ENCODE measurements around the gene GMPR. TPM values are rescaled to one million over a fixed set of nuclear protein-coding genes. Genes with fewer than 3 reads are reported as not detected.

GMPR gene
- total RNA-seq, 1 experiment from 2014 or later = 1.4 TPM

DNA sequence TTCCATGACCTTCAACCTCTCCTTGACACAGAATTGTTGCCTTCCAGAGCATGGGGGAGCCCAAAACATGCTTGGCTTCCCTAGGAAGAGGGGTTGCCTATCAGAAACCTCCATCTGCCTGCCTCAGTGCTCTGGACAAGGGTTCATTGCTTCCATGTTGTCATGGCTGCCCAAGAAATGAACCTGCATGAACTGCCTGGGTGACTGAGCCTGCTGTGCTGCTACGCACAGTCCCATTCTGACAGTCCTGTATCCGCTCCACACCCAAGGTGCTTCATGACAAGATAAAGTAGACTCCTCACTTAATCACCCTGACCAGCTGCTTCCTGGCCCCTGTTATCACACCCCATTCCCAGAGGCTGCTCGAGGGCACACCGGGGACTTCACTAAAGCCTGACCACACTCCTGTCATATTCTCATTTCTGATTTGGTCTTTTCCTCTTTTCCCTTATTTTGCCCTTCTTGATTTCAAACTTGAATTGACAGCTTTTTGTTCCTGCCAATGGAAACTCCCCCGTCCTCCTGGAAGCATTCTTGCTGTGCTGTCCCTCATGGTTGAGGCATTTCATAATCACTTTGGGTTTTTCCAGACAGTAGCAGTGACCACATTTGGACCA, 31.9 kb downstream of the GMPR start:
- Mint-ChIP-seq H3K27ac (ENCODE audit: unreplicated experiment) (no peak overlapping the region), H3K36me3 (ENCODE audit: insufficient read depth, unreplicated experiment) (no peaks in the 10 kb centered on the region), H3K4me1 (ENCODE audit: low read depth, unreplicated experiment) (no peaks in the 10 kb centered on the region), H3K9me3 (ENCODE audit: low read depth, unreplicated experiment) (no peaks in the 10 kb centered on the region), H3K27me3 (ENCODE audit: unreplicated experiment) (no peaks in the 10 kb centered on the region), H3K4me3 (ENCODE audit: low read depth, unreplicated experiment) (no peak overlapping the region)
- no TSS peak for BruUV-seq (replicated peaks)
- intact Hi-C loops (cut with micrococcal nuclease; ENCODE audit: unreplicated experiment) = no loop called here
- CTCF ChIA-PET = no interaction called here
- no peak for DNase-seq
- TF ChIP-seq, protein P1, sequence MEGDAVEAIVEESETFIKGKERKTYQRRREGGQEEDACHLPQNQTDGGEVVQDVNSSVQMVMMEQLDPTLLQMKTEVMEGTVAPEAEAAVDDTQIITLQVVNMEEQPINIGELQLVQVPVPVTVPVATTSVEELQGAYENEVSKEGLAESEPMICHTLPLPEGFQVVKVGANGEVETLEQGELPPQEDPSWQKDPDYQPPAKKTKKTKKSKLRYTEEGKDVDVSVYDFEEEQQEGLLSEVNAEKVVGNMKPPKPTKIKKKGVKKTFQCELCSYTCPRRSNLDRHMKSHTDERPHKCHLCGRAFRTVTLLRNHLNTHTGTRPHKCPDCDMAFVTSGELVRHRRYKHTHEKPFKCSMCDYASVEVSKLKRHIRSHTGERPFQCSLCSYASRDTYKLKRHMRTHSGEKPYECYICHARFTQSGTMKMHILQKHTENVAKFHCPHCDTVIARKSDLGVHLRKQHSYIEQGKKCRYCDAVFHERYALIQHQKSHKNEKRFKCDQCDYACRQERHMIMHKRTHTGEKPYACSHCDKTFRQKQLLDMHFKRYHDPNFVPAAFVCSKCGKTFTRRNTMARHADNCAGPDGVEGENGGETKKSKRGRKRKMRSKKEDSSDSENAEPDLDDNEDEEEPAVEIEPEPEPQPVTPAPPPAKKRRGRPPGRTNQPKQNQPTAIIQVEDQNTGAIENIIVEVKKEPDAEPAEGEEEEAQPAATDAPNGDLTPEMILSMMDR (IDR thresholded peaks at IDR 0.05; ENCODE audit: unreplicated experiment) = no peak

DNA sequence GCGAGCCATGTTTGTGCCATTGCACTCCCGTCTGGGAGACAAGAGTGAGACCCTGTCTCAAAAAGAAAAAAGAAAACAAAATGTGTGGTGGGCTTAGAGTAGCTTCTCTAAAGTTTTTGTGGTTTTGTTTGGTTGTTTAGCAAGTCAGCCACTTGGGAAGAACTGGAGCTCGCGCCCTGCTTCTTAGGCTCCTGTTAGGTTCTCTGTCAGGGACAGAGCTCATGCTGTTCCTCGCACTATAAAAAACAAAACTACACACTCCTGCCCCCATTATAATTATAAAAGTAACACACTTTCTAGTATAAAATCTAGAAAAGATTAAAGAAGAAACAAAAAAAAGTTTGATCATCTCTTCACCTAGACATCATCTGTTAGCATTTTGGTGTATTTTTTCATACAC, 33.0 kb downstream of the GMPR start:
- CTCF ChIA-PET = no interaction called here
- H3K27me3 Mint-ChIP-seq (ENCODE audit: unreplicated experiment) = no peaks in the 10 kb centered on the region
- no peaks in the 10 kb centered on the region for H3K9me3 Mint-ChIP-seq (ENCODE audit: low read depth, unreplicated experiment)
- H3K4me3 Mint-ChIP-seq (ENCODE audit: low read depth, unreplicated experiment) = no peak overlapping the region
- H3K4me1 Mint-ChIP-seq (ENCODE audit: low read depth, unreplicated experiment) = no peaks in the 10 kb centered on the region
- no peaks in the 10 kb centered on the region for H3K36me3 Mint-ChIP-seq (ENCODE audit: insufficient read depth, unreplicated experiment)
- TF ChIP-seq, protein P1 (IDR thresholded peaks at IDR 0.05; ENCODE audit: unreplicated experiment) = no peak
- DNase-seq = no peak
- H3K27ac Mint-ChIP-seq (ENCODE audit: unreplicated experiment) = no peak overlapping the region
- no TSS peak for BruUV-seq (replicated peaks)
- intact Hi-C loops (cut with micrococcal nuclease; ENCODE audit: unreplicated experiment) = no loop called here

DNA sequence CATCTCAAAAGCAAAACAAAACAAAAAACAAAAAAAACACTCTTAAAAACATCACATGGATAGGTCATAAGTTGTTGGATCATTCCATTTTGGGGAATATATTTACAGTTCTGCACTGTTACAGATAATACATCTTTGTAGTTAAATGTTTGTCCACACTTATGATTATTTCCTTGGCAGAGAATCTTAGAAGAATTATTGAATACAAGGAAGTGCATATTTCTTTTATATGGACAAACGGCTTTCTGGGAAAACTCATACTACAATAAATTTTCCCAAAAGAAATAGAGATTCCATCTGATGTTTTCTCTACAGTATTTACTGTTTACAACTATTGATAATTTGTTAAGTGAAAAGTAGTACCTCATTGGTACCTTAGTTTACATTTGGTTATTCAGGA, 33.8 kb downstream of the GMPR start:
- no peaks in the 10 kb centered on the region for H3K9me3 Mint-ChIP-seq (ENCODE audit: low read depth, unreplicated experiment)
- H3K27ac Mint-ChIP-seq (ENCODE audit: unreplicated experiment) = no peak overlapping the region
- DNase-seq = no peak
- no peaks in the 10 kb centered on the region for H3K27me3 Mint-ChIP-seq (ENCODE audit: unreplicated experiment)
- BruUV-seq (replicated peaks) = no TSS peak
- intact Hi-C loops (cut with micrococcal nuclease; ENCODE audit: unreplicated experiment) = no loop called here
- no peaks in the 10 kb centered on the region for H3K36me3 Mint-ChIP-seq (ENCODE audit: insufficient read depth, unreplicated experiment)
- CTCF ChIA-PET = no interaction called here
- H3K4me3 Mint-ChIP-seq (ENCODE audit: low read depth, unreplicated experiment) = no peak overlapping the region
- H3K4me1 Mint-ChIP-seq (ENCODE audit: low read depth, unreplicated experiment) = peaks cover 1% of the 10 kb centered on the region
- TF ChIP-seq, protein P1 (IDR thresholded peaks at IDR 0.05; ENCODE audit: unreplicated experiment) = no peak

DNA sequence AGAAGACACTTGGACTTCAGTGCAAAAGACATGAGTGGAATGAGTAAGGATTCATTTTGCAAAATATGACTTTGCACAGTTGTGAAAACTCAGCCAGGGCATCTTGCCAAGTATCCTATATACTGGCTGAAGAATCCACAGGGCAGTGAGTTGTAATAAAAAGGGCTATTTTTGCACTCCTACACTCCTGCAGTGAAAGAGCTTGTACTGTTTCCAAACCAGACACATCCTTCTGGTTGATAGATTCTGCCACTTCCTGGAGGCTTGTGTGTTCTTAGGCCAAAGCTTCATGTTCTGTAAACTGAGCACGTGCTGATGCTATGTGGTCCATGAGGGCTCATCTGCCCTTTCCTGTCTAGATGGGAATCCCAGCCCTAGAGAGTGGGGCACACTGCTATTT, 34.9 kb downstream of the GMPR start:
- H3K27ac Mint-ChIP-seq (ENCODE audit: unreplicated experiment) = no peak overlapping the region
- no peaks in the 10 kb centered on the region for H3K36me3 Mint-ChIP-seq (ENCODE audit: insufficient read depth, unreplicated experiment)
- intact Hi-C loops (cut with micrococcal nuclease; ENCODE audit: unreplicated experiment) = no loop called here
- peaks cover 12% of the 10 kb centered on the region for H3K4me1 Mint-ChIP-seq (ENCODE audit: low read depth, unreplicated experiment)
- CTCF ChIA-PET = no interaction called here
- H3K9me3 Mint-ChIP-seq (ENCODE audit: low read depth, unreplicated experiment) = no peaks in the 10 kb centered on the region
- BruUV-seq (replicated peaks) = no TSS peak
- TF ChIP-seq, protein P1 (IDR thresholded peaks at IDR 0.05; ENCODE audit: unreplicated experiment) = no peak
- no peaks in the 10 kb centered on the region for H3K27me3 Mint-ChIP-seq (ENCODE audit: unreplicated experiment)
- no peak overlapping the region for H3K4me3 Mint-ChIP-seq (ENCODE audit: low read depth, unreplicated experiment)
- no peak for DNase-seq

Measured in Calu3 (cell line).